Measurements from ENCODE around the gene ADAP1.
A peak's percentile ranks its signal among the peaks of the same experiment; 100 is the strongest.

The ADAP1 gene

GRCh38 chr7:902996-903395 is 51.5 kb downstream of the ADAP1 start:
- no peak for TF ChIP-seq CTCF (conservative IDR thresholded peaks at IDR 0.05; ENCODE audit: low read length)
- no peak overlapping the region for H3K4me3 ChIP-seq (ENCODE audit: low read length)
- DNase-seq (ENCODE audit: low read depth): no peak

- no peak overlapping the region for H3K4me3 ChIP-seq (ENCODE audit: low read length)
- TF ChIP-seq CTCF (conservative IDR thresholded peaks at IDR 0.05; ENCODE audit: low read length): no peak
- peak; percentile 79 for DNase-seq (ENCODE audit: low read depth)
Measured at GRCh38 chr7:901388-902154, 52.9 kb downstream of the ADAP1 start.

- no peak overlapping the region for H3K4me3 ChIP-seq (ENCODE audit: low read length)
- no peak for DNase-seq (ENCODE audit: low read depth)
- TF ChIP-seq CTCF (conservative IDR thresholded peaks at IDR 0.05; ENCODE audit: low read length): no peak
Measured at GRCh38 chr7:901041-901387, 53.5 kb downstream of the ADAP1 start.

GRCh38 chr7:900331-901040 is 54.0 kb downstream of the ADAP1 start:
- TF ChIP-seq CTCF (conservative IDR thresholded peaks at IDR 0.05; ENCODE audit: low read length): no peak
- no peak for DNase-seq (ENCODE audit: low read depth)
- H3K4me3 ChIP-seq (ENCODE audit: low read length): no peak overlapping the region

- TF ChIP-seq CTCF (conservative IDR thresholded peaks at IDR 0.05; ENCODE audit: low read length): no peak
- DNase-seq (ENCODE audit: low read depth): no peak
- H3K4me3 ChIP-seq (ENCODE audit: low read length): no peak overlapping the region
Measured at GRCh38 chr7:899806-900205, 54.7 kb downstream of the ADAP1 start.

GRCh38 chr7:898855-899681 is 55.4 kb downstream of the ADAP1 start:
- no peak for DNase-seq (ENCODE audit: low read depth)
- TF ChIP-seq CTCF (conservative IDR thresholded peaks at IDR 0.05; ENCODE audit: low read length): no peak
- H3K4me3 ChIP-seq (ENCODE audit: low read length): no peak overlapping the region
